HepG2 (cell line): ENCODE data around the gene TMEM182. TPM values are rescaled to one million over a fixed set of nuclear protein-coding genes. Genes with fewer than 3 reads are reported as not detected.

Experiments
- ARNTL ChIP-seq: sonication (generic); formaldehyde crosslinking; IDR thresholded peaks from 2 replicates; pipeline ENCODE4 v1.4.0; 2020; ENCODE audit warnings: mild to moderate bottlenecking, missing genetic modification reagents
- ATF3 ChIP-seq: sonication (generic); formaldehyde crosslinking; IDR thresholded peaks from 2 replicates; pipeline ENCODE4 v1.4.0; 2020; ENCODE audit warnings: missing genetic modification reagents
- CBFB ChIP-seq: sonication (generic); formaldehyde crosslinking; IDR thresholded peaks from 2 replicates; pipeline ENCODE4 v1.4.0; 2020; ENCODE audit warnings: missing genetic modification reagents
- GRHL1 ChIP-seq: sonication (generic); formaldehyde crosslinking; conservative IDR thresholded peaks from 2 replicates; pipeline ENCODE4 v1.8.0; 2022; ENCODE audit warnings: missing genetic modification reagents
- KDM1A ChIP-seq: IDR thresholded peaks from 2 replicates; pipeline ENCODE4 v1.6.1; 2016; ENCODE audit warnings: missing compliant biosample characterization
- MIER2 ChIP-seq: IDR thresholded peaks from 2 replicates; pipeline ENCODE4 v1.6.1; 2016; ENCODE audit warnings: missing biosample characterization, missing genetic modification reagents
- MTA1 ChIP-seq: sonication (generic); formaldehyde crosslinking; IDR thresholded peaks from 2 replicates; pipeline ENCODE4 v1.4.0; 2020; ENCODE audit warnings: missing genetic modification reagents, mild to moderate bottlenecking, borderline replicate concordance
- MTERF4 ChIP-seq: sonication (generic); formaldehyde crosslinking; IDR thresholded peaks from 2 replicates; pipeline ENCODE4 v1.8.0; 2023; ENCODE audit warnings: mild to moderate bottlenecking, missing genetic modification reagents
- ONECUT2 ChIP-seq: sonication (generic); formaldehyde crosslinking; IDR thresholded peaks from 2 replicates; pipeline ENCODE4 v1.4.0; 2020; ENCODE audit warnings: missing genetic modification reagents
- RAD21 ChIP-seq: fragments of 450-650 bp; formaldehyde crosslinking; IDR thresholded peaks from 2 replicates; pipeline ENCODE4 v1.5.0; 2020; ENCODE audit warnings: mild to moderate bottlenecking
- RNF2 ChIP-seq: fragments of 450-650 bp; conservative IDR thresholded peaks from 2 replicates; pipeline ENCODE4 v1.6.1; 2016; ENCODE audit warnings: low read depth
- SNAPC4 ChIP-seq: sonication (generic); formaldehyde crosslinking; IDR thresholded peaks from 2 replicates; pipeline ENCODE4 v1.4.0; 2020; ENCODE audit warnings: mild to moderate bottlenecking, missing genetic modification reagents
- SP4 ChIP-seq: sonication (generic); formaldehyde crosslinking; IDR thresholded peaks from 2 replicates; pipeline ENCODE4 v1.8.1; 2023; ENCODE audit warnings: mild to moderate bottlenecking, missing genetic modification reagents
- TSC22D2 ChIP-seq: sonication (generic); formaldehyde crosslinking; IDR thresholded peaks from 2 replicates; pipeline ENCODE4 v1.5.1; 2020; ENCODE audit warnings: missing genetic modification reagents, mild to moderate bottlenecking, borderline replicate concordance
- ZBTB26 ChIP-seq: IDR thresholded peaks from 2 replicates; pipeline ENCODE4 v1.6.1; 2016; ENCODE audit warnings: missing compliant biosample characterization, missing genetic modification reagents, borderline replicate concordance
- ZFYVE20 ChIP-seq: sonication (generic); formaldehyde crosslinking; IDR thresholded peaks from 2 replicates; pipeline ENCODE4 v1.8.0; 2023; ENCODE audit warnings: low read depth, mild to moderate bottlenecking, moderate library complexity, missing genetic modification reagents, borderline replicate concordance
- ZNF124 ChIP-seq: sonication (generic); formaldehyde crosslinking; IDR thresholded peaks from 2 replicates; pipeline ENCODE4 v1.4.0; 2020; ENCODE audit warnings: missing genetic modification reagents
- ZNF720 ChIP-seq: sonication (generic); formaldehyde crosslinking; IDR thresholded peaks from 2 replicates; pipeline ENCODE4 v1.4.0; 2020; ENCODE audit warnings: missing genetic modification reagents
- ZNF737 ChIP-seq: sonication (generic); formaldehyde crosslinking; IDR thresholded peaks from 2 replicates; pipeline ENCODE4 v1.5.0; 2020; ENCODE audit warnings: missing genetic modification reagents, mild to moderate bottlenecking, borderline replicate concordance
- polyA plus RNA-seq, 8 experiments: library from polyadenylated mRNA; depleted of rRNA in 3 of 8; stranded (reverse) in 7 of 8; unstranded in 1 of 8; fragments of >200 nt; fragmentation: Illumina TruSeq in 4 of 8; extraction: Trizol in 4 of 8; gene quantifications; 2 replicates each; pipeline versions ENCODE4 v1.2.1 to v1.2.3, GENCODE V29; 2011 to 2016; ENCODE audit warnings: low read depth in 4 of 8, missing spikeins in 1 of 8, mixed read lengths in 1 of 8; ENCODE audit not compliant: insufficient read depth in 1 of 8
- total RNA-seq, 5 experiments: library from RNA; depleted of rRNA; stranded (reverse); fragments of >200 nt; fragmentation: Illumina TruSeq; extraction: Trizol; gene quantifications; 2 replicates each; pipeline ENCODE4 v1.2.3, GENCODE V29; 2016; ENCODE audit warnings: low read depth in 1 of 5

The TMEM182 gene
- total and polyA plus RNA-seq, 2 of the 13 experiments (the other 11 are each of a cell fraction or from before 2014, with no cell fraction given), result 8.7 to 8.9 TPM

- TF ChIP-seq RNF2 (peak; percentile 75; the same call in 1 of the 2 replicates), ZBTB26 (CRISPR knock-in tag) (peak; percentile 55; the same call in 1 of the 2 replicates), MTA1 (peak; percentile 64; the same call in 1 of the 2 replicates), ARNTL (CRISPR knock-in tag) (peak; percentile 47; the same call in 1 of the 2 replicates), TSC22D2 (peak; percentile 72; the same call in 1 of the 2 replicates), MTERF4 (CRISPR knock-in tag) (0 out of 2 replicates have a peak, but pooled peaks have one; percentile 18), ZNF737 (peak; percentile 4; the same call in 1 of the 2 replicates), KDM1A (CRISPR knock-in tag) (peak; percentile 51; the same call in 1 of the 2 replicates), RAD21 (CRISPR knock-in tag) (peak; percentile 18; the same call in 1 of the 2 replicates), CBFB (0 out of 2 replicates have a peak, but pooled peaks have one; percentile 23), SNAPC4 (CRISPR knock-in tag) (0 out of 2 replicates have a peak, but pooled peaks have one; percentile 38), MIER2 (peak; percentile 12; the same call in 1 of the 2 replicates), ZNF124 (CRISPR knock-in tag) (no peak), ZFYVE20 (CRISPR knock-in tag) (no peak), ONECUT2 (no peak), GRHL1 (no peak), SP4 (peak; percentile 75), ZNF720 (CRISPR knock-in tag) (no peak), ATF3 (CRISPR knock-in tag) (peak; percentile 54)
Measured at GRCh38 chr2:102736410-102737409, 25.1 kb upstream of the TMEM182 start (continued).
